WI38 (cell line): ENCODE measurements around the gene RBMS1.

ENCODE experiments used
- H3K4me3 ChIP-seq: 2 replicates; pipeline ENCODE4 v1.5.1; 2011; ENCODE audit warnings: low read depth, mild to moderate bottlenecking, control low read depth, low read length
- CTCF ChIP-seq: IDR thresholded peaks from 2 replicates; pipeline ENCODE4 v1.5.1; 2012; ENCODE audit warnings: low read depth, mild to moderate bottlenecking, control low read depth, low read length

Gene RBMS1

GRCh38 chr2:160288324-160288723 lies 205.3 kb downstream of the RBMS1 start:
- H3K4me3 ChIP-seq: no peak overlapping the region
- TF ChIP-seq CTCF: no peak

GRCh38 chr2:160287476-160287875 lies 206.1 kb downstream of the RBMS1 start:
- no peak for TF ChIP-seq CTCF
- no peak overlapping the region for H3K4me3 ChIP-seq

GRCh38 chr2:160286551-160286950 lies 207.1 kb downstream of the RBMS1 start:
- TF ChIP-seq CTCF: no peak
- H3K4me3 ChIP-seq: no peak overlapping the region

- TF ChIP-seq CTCF: no peak
- H3K4me3 ChIP-seq: no peak overlapping the region
Observed at GRCh38 chr2:160283675-160284074, 209.9 kb downstream of the RBMS1 start.

GRCh38 chr2:160282063-160282580 lies 211.5 kb downstream of the RBMS1 start:
- no peak for TF ChIP-seq CTCF
- no peak overlapping the region for H3K4me3 ChIP-seq

GRCh38 chr2:160281213-160281612 lies 212.4 kb downstream of the RBMS1 start:
- no peak for TF ChIP-seq CTCF
- no peak overlapping the region for H3K4me3 ChIP-seq

- no peak overlapping the region for H3K4me3 ChIP-seq
- no peak for TF ChIP-seq CTCF
Observed at GRCh38 chr2:160279813-160280465, 213.7 kb downstream of the RBMS1 start.
